Endodermal cell (in vitro differentiated cells): ENCODE measurements around the gene IARS2. TPM values are rescaled to one million over a fixed set of nuclear protein-coding genes. Genes with fewer than 3 reads are reported as not detected.
"Not testable (repeated sequence)": the region's sequence is repeated elsewhere in the genome, so short reads cannot be mapped to it uniquely, and the experiment has no call there.

Experiments
- DNase-seq: peaks from one replicate; pipeline ENCODE4 v3.0.0-alpha.2; 2017
- H3K27ac ChIP-seq: 2 replicates; pipeline ENCODE4 v1.5.1; 2013; ENCODE audit warnings: mild to moderate bottlenecking, low read depth, low read length, moderate library complexity
- H3K27me3 ChIP-seq: 2 replicates; pipeline ENCODE4 v1.6.1; 2013; ENCODE audit warnings: mild to moderate bottlenecking, low read length, moderate library complexity; ENCODE audit not compliant: insufficient read depth, control insufficient read depth, poor library complexity, severe bottlenecking
- H3K36me3 ChIP-seq: 2 replicates; pipeline ENCODE4 v1.7.0; 2013; ENCODE audit warnings: mild to moderate bottlenecking, low read length, moderate library complexity; ENCODE audit not compliant: control insufficient read depth, insufficient read depth
- H3K4me1 ChIP-seq: one replicate; pipeline ENCODE4 v1.7.0; 2013; ENCODE audit warnings: low read length; ENCODE audit not compliant: control insufficient read depth, insufficient read depth
- H3K4me3 ChIP-seq: 2 replicates; pipeline ENCODE4 v1.5.1; 2013; ENCODE audit warnings: mild to moderate bottlenecking, low read length, moderate library complexity
- H3K9ac ChIP-seq: 2 replicates; pipeline ENCODE4 v1.6.1; 2013; ENCODE audit warnings: mild to moderate bottlenecking, low read length, moderate library complexity; ENCODE audit not compliant: poor library complexity, severe bottlenecking; ENCODE audit errors: extremely low read depth
- H3K9me3 ChIP-seq: 2 replicates; pipeline ENCODE4 v1.6.1; 2013; ENCODE audit warnings: mild to moderate bottlenecking, low read length, moderate library complexity; ENCODE audit not compliant: control insufficient read depth
- H3K27ac Mint-ChIP-seq: 2 replicates; pipeline ENCODE4 v1.8.0; 2020; ENCODE audit warnings: mixed read lengths
- H3K27me3 Mint-ChIP-seq: 2 replicates; pipeline ENCODE4 v1.8.0; 2021; ENCODE audit warnings: mild to moderate bottlenecking, mixed read lengths; ENCODE audit not compliant: insufficient read depth
- H3K36me3 Mint-ChIP-seq: 2 replicates; pipeline ENCODE4 v1.8.0; 2020; ENCODE audit warnings: low read depth, mixed read lengths
- H3K4me1 Mint-ChIP-seq: 2 replicates; pipeline ENCODE4 v1.8.0; 2020; ENCODE audit warnings: mixed read lengths
- H3K4me3 Mint-ChIP-seq: 2 replicates; pipeline ENCODE4 v1.8.0; 2020; ENCODE audit warnings: mild to moderate bottlenecking, moderate library complexity, mixed read lengths
- H3K9me3 Mint-ChIP-seq: 2 replicates; pipeline ENCODE4 v1.8.0; 2020; ENCODE audit warnings: mild to moderate bottlenecking, mixed read lengths
- WGBS, 2 experiments: methylation state at CpG; one replicate each; pipeline versions ENCODE4 v1.1.5 to v1.1.7; 2013; ENCODE audit warnings: missing lambda C conversion rate in 2 of 2, mixed read lengths in 1 of 2; ENCODE audit not compliant: insufficient coverage in 1 of 2, insufficient read length in 1 of 2; 5-methylcytosine and 5-hydroxymethylcytosine counted together
- total RNA-seq, 2 donors: library from RNA; stranded (reverse); fragmentation: NEBNext Ultra II Directional in 1 of 2; extraction: Animal tissue kit (Norgen Biotek cat#: 25700) in 1 of 2; gene quantifications; 2 replicates in 1 of 2; 3 replicates in 1 of 2; pipeline ENCODE4 v1.2.1, GENCODE V29; 2021
- TF ChIP-seq, protein P1 (sequence below): fragments of 200-600 bp; sonication (generic); conservative IDR thresholded peaks from 2 replicates; pipeline ENCODE4 v1.5.0; 2021; ENCODE audit warnings: antibody characterized with exemption, mild to moderate bottlenecking

The IARS2 gene
- total RNA-seq, 2 donors from 2014 or later: 78.2 to 89.4 TPM

DNA sequence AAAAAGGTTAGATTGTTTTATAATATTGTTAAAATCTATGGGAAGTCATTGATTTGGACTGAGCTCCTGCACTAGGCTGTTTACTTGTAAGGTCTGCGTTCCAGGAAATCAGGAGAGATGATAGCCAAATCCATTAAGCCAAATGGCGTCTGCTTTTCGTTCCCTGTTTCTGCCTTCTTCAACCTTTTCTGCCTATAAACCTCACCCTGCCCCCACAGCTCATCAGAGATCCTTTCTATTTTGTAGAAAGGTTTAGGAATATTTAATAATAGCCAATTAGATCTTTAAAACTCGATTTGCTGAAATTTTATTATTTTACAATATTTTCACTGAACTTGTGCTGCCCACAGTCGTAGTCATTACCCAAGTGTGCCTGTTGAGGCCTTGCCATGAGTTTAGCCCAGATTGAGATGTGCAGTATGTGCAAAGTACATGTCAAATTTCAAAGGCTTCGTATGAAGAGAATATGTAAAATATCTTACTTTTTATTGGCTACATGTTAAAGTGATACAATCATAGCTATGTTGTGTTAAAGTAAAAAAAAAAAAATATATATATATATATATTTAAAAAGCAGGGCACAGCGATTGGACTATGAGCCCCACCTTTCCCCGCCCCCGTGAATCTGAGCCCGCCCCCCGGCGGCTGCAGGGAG is 444 bp upstream of the IARS2 start:
- no peak for DNase-seq
- Mint-ChIP-seq H3K27me3 (no peaks in the 10 kb centered on the region), H3K36me3 (peaks cover 22% of the 10 kb centered on the region), H3K4me3 (peak overlapping the region; percentile 72), H3K27ac (no peak overlapping the region), H3K9me3 (no peaks in the 10 kb centered on the region), H3K4me1 (no peaks in the 10 kb centered on the region)
- TF ChIP-seq, protein P1, sequence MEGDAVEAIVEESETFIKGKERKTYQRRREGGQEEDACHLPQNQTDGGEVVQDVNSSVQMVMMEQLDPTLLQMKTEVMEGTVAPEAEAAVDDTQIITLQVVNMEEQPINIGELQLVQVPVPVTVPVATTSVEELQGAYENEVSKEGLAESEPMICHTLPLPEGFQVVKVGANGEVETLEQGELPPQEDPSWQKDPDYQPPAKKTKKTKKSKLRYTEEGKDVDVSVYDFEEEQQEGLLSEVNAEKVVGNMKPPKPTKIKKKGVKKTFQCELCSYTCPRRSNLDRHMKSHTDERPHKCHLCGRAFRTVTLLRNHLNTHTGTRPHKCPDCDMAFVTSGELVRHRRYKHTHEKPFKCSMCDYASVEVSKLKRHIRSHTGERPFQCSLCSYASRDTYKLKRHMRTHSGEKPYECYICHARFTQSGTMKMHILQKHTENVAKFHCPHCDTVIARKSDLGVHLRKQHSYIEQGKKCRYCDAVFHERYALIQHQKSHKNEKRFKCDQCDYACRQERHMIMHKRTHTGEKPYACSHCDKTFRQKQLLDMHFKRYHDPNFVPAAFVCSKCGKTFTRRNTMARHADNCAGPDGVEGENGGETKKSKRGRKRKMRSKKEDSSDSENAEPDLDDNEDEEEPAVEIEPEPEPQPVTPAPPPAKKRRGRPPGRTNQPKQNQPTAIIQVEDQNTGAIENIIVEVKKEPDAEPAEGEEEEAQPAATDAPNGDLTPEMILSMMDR: no peak
- no peak overlapping the region for H3K27ac ChIP-seq
- WGBS, 2 experiments: 43 to 75% methylated on average over 2 to 12 of the region's 12 CpGs
- H3K9me3 ChIP-seq: no peaks in the 10 kb centered on the region
- peaks cover 16% of the 10 kb centered on the region for H3K36me3 ChIP-seq
- no peak overlapping the region for H3K9ac ChIP-seq
- H3K4me3 ChIP-seq: peak overlapping the region; percentile 88
- no peaks in the 10 kb centered on the region for H3K4me1 ChIP-seq
- H3K27me3 ChIP-seq: no peaks in the 10 kb centered on the region

DNA sequence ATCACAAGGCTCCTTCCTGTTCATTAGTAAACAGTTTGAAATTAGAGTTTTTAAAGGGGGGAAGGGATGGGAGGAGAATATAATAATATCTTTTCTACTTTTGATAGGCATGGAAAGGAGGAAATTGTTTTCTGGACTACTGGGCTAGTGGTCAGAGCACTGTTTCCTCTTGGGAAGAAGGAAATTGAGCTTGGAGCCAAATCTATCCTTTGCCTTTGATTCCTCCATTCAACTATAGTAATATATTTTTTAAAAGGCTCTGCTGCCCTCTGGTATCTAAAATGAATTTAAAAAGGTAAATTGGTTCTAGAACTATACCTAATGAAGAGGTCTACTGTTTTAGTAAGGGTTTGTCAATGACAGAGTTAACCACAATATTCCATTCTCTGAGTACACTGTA is 5.9 kb downstream of the IARS2 start:
- no peaks in the 10 kb centered on the region for H3K27me3 Mint-ChIP-seq
- TF ChIP-seq, protein P1: no peak
- no peak overlapping the region for H3K4me3 Mint-ChIP-seq
- H3K9me3 ChIP-seq: no peaks in the 10 kb centered on the region
- H3K4me1 ChIP-seq: no peaks in the 10 kb centered on the region
- H3K4me3 ChIP-seq: no peak overlapping the region
- H3K27ac Mint-ChIP-seq: no peak overlapping the region
- H3K36me3 Mint-ChIP-seq: peaks cover 51% of the 10 kb centered on the region
- no peak overlapping the region for H3K9ac ChIP-seq
- H3K27ac ChIP-seq: no peak overlapping the region
- no peak for DNase-seq
- H3K4me1 Mint-ChIP-seq: no peaks in the 10 kb centered on the region
- H3K27me3 ChIP-seq: no peaks in the 10 kb centered on the region
- peaks cover 67% of the 10 kb centered on the region for H3K36me3 ChIP-seq
- no peaks in the 10 kb centered on the region for H3K9me3 Mint-ChIP-seq

DNA sequence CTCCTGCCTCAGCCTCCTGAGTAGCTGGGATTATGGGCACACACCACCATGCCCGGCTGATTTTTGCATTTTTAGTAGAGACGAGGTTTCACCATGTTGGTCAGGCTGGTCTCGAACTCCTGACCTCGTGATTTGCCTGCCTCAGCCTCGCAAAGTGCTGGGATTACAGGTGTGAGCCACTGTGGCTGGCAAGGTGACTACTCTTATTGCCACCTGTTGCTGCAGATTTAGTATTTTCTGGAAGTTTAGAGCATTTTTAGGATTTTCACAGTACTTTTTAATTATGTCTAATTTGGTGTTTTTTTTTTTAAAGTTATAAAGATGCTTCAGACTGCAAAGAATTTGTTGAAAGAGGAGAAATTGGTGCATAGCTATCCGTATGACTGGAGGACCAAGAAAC is 16.5 kb downstream of the IARS2 start:
- WGBS, 2 experiments: 83 to 93% methylated on average over 3 to 6 of the region's 6 CpGs
- H3K36me3 ChIP-seq: peaks cover 68% of the 10 kb centered on the region

DNA sequence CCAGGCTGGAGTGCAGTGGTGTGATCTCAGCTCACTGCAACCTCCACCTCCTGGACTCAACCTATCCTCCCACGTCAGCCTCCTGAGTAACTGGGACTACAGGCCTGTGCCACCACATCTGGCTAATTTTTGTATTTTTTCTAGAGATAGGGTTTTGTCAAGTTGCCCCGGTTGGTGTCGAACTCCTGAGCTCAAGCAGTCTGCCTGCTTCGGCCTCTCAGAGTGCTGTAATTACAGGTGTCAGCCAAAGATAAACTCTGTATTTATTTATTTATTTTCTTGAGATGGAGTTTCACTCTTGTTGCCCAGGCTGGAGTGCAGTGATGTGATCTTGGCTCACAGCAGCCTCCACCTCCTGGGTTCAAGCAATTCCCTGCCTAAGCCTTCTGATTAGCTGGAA is 18.7 kb downstream of the IARS2 start:
- not testable (repeated sequence) for H3K27me3 ChIP-seq, H3K9ac ChIP-seq, DNase-seq, H3K27ac ChIP-seq, H3K27ac Mint-ChIP-seq, H3K4me3 Mint-ChIP-seq, H3K9me3 Mint-ChIP-seq, H3K4me3 ChIP-seq, H3K4me1 Mint-ChIP-seq, H3K27me3 Mint-ChIP-seq, H3K9me3 ChIP-seq, H3K4me1 ChIP-seq
- H3K36me3 Mint-ChIP-seq: peaks cover 66% of the 10 kb centered on the region
- H3K36me3 ChIP-seq: peaks cover 64% of the 10 kb centered on the region
- 80 to 95% methylated on average over 2 to 4 of the region's 4 CpGs for WGBS, 2 experiments

More for the DNA sequence above, 16.5 kb downstream of the IARS2 start:
- not testable (repeated sequence) for H3K9ac ChIP-seq, H3K4me3 ChIP-seq, H3K27me3 Mint-ChIP-seq, H3K9me3 ChIP-seq, H3K4me1 ChIP-seq, H3K4me1 Mint-ChIP-seq, H3K9me3 Mint-ChIP-seq, H3K4me3 Mint-ChIP-seq, DNase-seq, H3K27me3 ChIP-seq, H3K27ac Mint-ChIP-seq, H3K27ac ChIP-seq
- H3K36me3 Mint-ChIP-seq: peaks cover 67% of the 10 kb centered on the region
